Testis (tissue), 2 donors: Measurements from ENCODE around the gene VSIG8.

ENCODE experiments used
- POLR2A ChIP-seq: fragments of 450-650 bp; IDR thresholded peaks from one replicate; pipeline ENCODE4 v1.6.1; 2017; ENCODE audit warnings: antibody characterized with exemption, mild to moderate bottlenecking, moderate library complexity
- TF ChIP-seq, protein P1 (sequence below), 3 experiments: fragments of 450-650 bp in 2 of 3; fragments of 200-600 bp in 1 of 3; sonication (generic) in 1 of 3; IDR thresholded peaks; one replicate each; pipeline ENCODE4 v1.5.1; 2016 to 2019; ENCODE audit warnings: antibody characterized with exemption in 3 of 3, mild to moderate bottlenecking in 2 of 3, moderate library complexity in 1 of 3

DNA sequence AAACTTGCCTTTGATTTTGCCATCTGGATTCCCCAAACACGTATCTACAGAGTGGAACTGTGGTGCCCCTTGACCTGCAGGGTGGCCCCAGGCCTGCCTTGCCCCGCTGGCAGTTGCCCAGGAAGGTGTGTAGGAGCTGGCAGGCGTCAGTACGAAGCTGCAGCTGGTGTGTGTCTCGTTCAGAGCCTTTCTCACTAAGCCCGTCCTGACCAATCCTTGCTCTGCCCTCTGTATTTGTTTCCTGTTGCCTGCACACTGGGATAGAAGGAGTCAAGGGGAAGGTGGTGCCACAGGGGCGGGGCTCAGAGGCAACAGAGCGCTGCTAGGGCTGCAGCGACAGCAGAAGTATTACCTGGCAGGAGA, 5.2 kb upstream of the VSIG8 start:
- TF ChIP-seq POLR2A = no peak
- TF ChIP-seq, protein P1, sequence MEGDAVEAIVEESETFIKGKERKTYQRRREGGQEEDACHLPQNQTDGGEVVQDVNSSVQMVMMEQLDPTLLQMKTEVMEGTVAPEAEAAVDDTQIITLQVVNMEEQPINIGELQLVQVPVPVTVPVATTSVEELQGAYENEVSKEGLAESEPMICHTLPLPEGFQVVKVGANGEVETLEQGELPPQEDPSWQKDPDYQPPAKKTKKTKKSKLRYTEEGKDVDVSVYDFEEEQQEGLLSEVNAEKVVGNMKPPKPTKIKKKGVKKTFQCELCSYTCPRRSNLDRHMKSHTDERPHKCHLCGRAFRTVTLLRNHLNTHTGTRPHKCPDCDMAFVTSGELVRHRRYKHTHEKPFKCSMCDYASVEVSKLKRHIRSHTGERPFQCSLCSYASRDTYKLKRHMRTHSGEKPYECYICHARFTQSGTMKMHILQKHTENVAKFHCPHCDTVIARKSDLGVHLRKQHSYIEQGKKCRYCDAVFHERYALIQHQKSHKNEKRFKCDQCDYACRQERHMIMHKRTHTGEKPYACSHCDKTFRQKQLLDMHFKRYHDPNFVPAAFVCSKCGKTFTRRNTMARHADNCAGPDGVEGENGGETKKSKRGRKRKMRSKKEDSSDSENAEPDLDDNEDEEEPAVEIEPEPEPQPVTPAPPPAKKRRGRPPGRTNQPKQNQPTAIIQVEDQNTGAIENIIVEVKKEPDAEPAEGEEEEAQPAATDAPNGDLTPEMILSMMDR (IDR thresholded peaks at IDR 0.05) = no peak
